ENCODE data around the gene SLC6A20. TPM values are rescaled to one million over a fixed set of nuclear protein-coding genes. Genes with fewer than 3 reads are reported as not detected.

The SLC6A20 gene
- total and polyA plus RNA-seq, 2 donors from 2014 or later = 0.37 to 35.2 TPM

- Histone ChIP-seq H3K4me1 (ENCODE audit: control insufficient read depth in 2 of 3, insufficient read depth in 2 of 3, low read depth in 1 of 3, low read length in 3 of 3) (no peaks in the 10 kb centered on the region), H3K27me3 (ENCODE audit: control insufficient read depth, insufficient read depth, low read length) (no peaks in the 10 kb centered on the region), H3K4me3 (ENCODE audit: low read length in 3 of 3) (no peak overlapping the region), H3K27ac (ENCODE audit: low read depth in 2 of 2, low read length in 2 of 2) (no peak overlapping the region), H3K9ac (ENCODE audit: low read length in 3 of 3) (no peak overlapping the region), H3K36me3 (ENCODE audit: control insufficient read depth in 2 of 3, insufficient read depth in 3 of 3, low read length in 3 of 3) (peaks cover 8 to 37% (median 9%) of the 10 kb centered on the region in 3 donors), H3K9me3 (ENCODE audit: control insufficient read depth in 2 of 3, insufficient read depth in 1 of 3, low read length in 3 of 3) (no peaks in the 10 kb centered on the region)
- intact Hi-C loops (cut with DNase I) = no loop called here
- TF ChIP-seq CTCF (IDR thresholded peaks at IDR 0.05; ENCODE audit: borderline replicate concordance, extremely low read depth, insufficient read depth) = no peak
- DNase-seq = peak in 1 of 5 donors; percentile 6
- FAIRE-seq = no peak
These were observed 76.5 kb downstream of the SLC6A20 start for GRCh38 chr3:45719655-45720487.

- FAIRE-seq (no peak), DNase-seq (no peak)
- H3K4me1 ChIP-seq (ENCODE audit: control insufficient read depth in 2 of 3, insufficient read depth in 2 of 3, low read depth in 1 of 3, low read length in 3 of 3) = no peaks in the 10 kb centered on the region
- intact Hi-C loops (cut with DNase I) = no loop called here
- peaks cover 0 to 21% (median 10%) of the 10 kb centered on the region in 3 donors for H3K36me3 ChIP-seq (ENCODE audit: control insufficient read depth in 2 of 3, insufficient read depth in 3 of 3, low read length in 3 of 3)
- TF ChIP-seq CTCF (IDR thresholded peaks at IDR 0.05; ENCODE audit: borderline replicate concordance, extremely low read depth, insufficient read depth) = no peak
- H3K4me3 ChIP-seq (ENCODE audit: low read length in 3 of 3) = no peak overlapping the region
- no peak overlapping the region for H3K27ac ChIP-seq (ENCODE audit: low read depth in 2 of 2, low read length in 2 of 2)
- H3K9me3 ChIP-seq (ENCODE audit: control insufficient read depth in 2 of 3, insufficient read depth in 1 of 3, low read length in 3 of 3) = no peaks in the 10 kb centered on the region
- H3K9ac ChIP-seq (ENCODE audit: low read length in 3 of 3) = no peak overlapping the region
- H3K27me3 ChIP-seq (ENCODE audit: control insufficient read depth, insufficient read depth, low read length) = no peaks in the 10 kb centered on the region
These were observed 79.5 kb downstream of the SLC6A20 start for GRCh38 chr3:45716790-45717336.

GRCh38 chr3:45715945-45716344, 80.4 kb downstream of the SLC6A20 start:
- Histone ChIP-seq H3K27ac (ENCODE audit: low read depth in 2 of 2, low read length in 2 of 2) (no peak overlapping the region), H3K4me1 (ENCODE audit: control insufficient read depth in 2 of 3, insufficient read depth in 2 of 3, low read depth in 1 of 3, low read length in 3 of 3) (no peaks in the 10 kb centered on the region), H3K9ac (ENCODE audit: low read length in 3 of 3) (no peak overlapping the region), H3K36me3 (ENCODE audit: control insufficient read depth in 2 of 3, insufficient read depth in 3 of 3, low read length in 3 of 3) (peaks cover 0 to 20% (median 10%) of the 10 kb centered on the region in 3 donors), H3K4me3 (ENCODE audit: low read length in 3 of 3) (no peak overlapping the region), H3K27me3 (ENCODE audit: control insufficient read depth, insufficient read depth, low read length) (no peaks in the 10 kb centered on the region), H3K9me3 (ENCODE audit: control insufficient read depth in 2 of 3, insufficient read depth in 1 of 3, low read length in 3 of 3) (no peaks in the 10 kb centered on the region)
- DNase-seq (no peak), FAIRE-seq (no peak)
- TF ChIP-seq CTCF (IDR thresholded peaks at IDR 0.05; ENCODE audit: borderline replicate concordance, extremely low read depth, insufficient read depth) = no peak
- intact Hi-C loops (cut with DNase I) = no loop called here

All from kidney (tissue), 14 donors.